HepG2 (cell line): ENCODE results near the gene LOC128125822.

Source experiments
- HMGXB4 ChIP-seq, 2 experiments: sonication (generic) in 1 of 2; formaldehyde crosslinking in 1 of 2; IDR thresholded peaks; 2 replicates each; pipeline versions ENCODE4 v1.4.0 to v1.6.1; 2018 to 2020; ENCODE audit warnings: missing genetic modification reagents in 2 of 2, borderline replicate concordance in 1 of 2, low read depth in 1 of 2, mild to moderate bottlenecking in 1 of 2, missing biosample characterization in 1 of 2
- POLR2A ChIP-seq, 2 experiments: IDR thresholded peaks; 2 replicates each; pipeline ENCODE4 v1.6.1; 2011; ENCODE audit warnings: low read depth in 2 of 2, low read length in 2 of 2, mild to moderate bottlenecking in 1 of 2, moderate library complexity in 1 of 2; ENCODE audit not compliant: insufficient read depth in 1 of 2
- POLR2AphosphoS5 ChIP-seq: IDR thresholded peaks from 2 replicates; pipeline ENCODE4 v1.6.1; 2012; ENCODE audit warnings: low read depth, low read length
- ZNF143 ChIP-seq: sonication (generic); formaldehyde crosslinking; IDR thresholded peaks from 2 replicates; pipeline ENCODE4 v1.4.0; 2020; ENCODE audit warnings: missing genetic modification reagents
- ZNF703 ChIP-seq: sonication (generic); formaldehyde crosslinking; IDR thresholded peaks from 2 replicates; pipeline ENCODE4 v1.5.1; 2020; ENCODE audit warnings: missing genetic modification reagents, mild to moderate bottlenecking, moderate library complexity, borderline replicate concordance
- ZSCAN5A ChIP-seq: sonication (generic); formaldehyde crosslinking; IDR thresholded peaks from 2 replicates; pipeline ENCODE4 v1.8.0; 2022; ENCODE audit warnings: mild to moderate bottlenecking, missing genetic modification reagents, borderline replicate concordance

DNA sequence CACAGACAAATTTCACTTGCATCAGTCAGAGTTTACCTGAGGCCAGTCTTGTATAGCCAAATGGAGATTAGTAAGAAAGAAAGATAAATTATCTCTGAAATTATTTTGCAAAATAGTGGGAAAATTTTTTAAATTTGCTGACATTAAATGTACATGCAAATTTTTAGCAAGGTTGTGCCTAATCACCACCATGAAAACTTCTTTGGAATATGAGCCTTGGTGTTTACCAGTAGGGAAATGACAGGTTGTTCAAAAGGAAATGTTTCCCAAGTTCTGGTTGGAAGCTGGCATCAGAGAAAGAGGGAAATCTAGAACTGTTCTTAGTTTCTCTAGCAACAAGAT lies 34.4 kb upstream of the LOC128125822 start:
- TF ChIP-seq HMGXB4 (CRISPR knock-in tag; IDR thresholded peaks at IDR 0.05; ENCODE audit: borderline replicate concordance in 1 of 2, low read depth in 1 of 2) (no peak), ZNF703 (CRISPR knock-in tag) (no peak), ZSCAN5A (CRISPR knock-in tag) (no peak), ZNF143 (CRISPR knock-in tag) (no peak), POLR2A (IDR thresholded peaks at IDR 0.05; ENCODE audit: insufficient read depth in 1 of 2, low read depth in 2 of 2, low read length in 2 of 2) (no peak), POLR2AphosphoS5 (no peak)
